K562 treated with DMSO at 1 percent for 48 hours (cell line): Measurements from ENCODE around the gene FADS2. TPM values are rescaled to one million over a fixed set of nuclear protein-coding genes. Genes with fewer than 3 reads are reported as not detected.

Experiments used
- total RNA-seq: library from RNA; unstranded; fragments of 300-600 nt; gene quantifications from 2 replicates; pipeline ENCODE4 v1.2.3, GENCODE V29; 2022; ENCODE audit warnings: low replicate concordance; ENCODE audit errors: extremely low read depth

Gene FADS2
- total RNA-seq = not detected in 2 replicates

GRCh38 chr11:61827571-61828378 lies at the start of gene FADS2:
Gene FADS2, plus strand, starts transcription at chr11:61828300. Its CDS starts 91 bp downstream, at chr11:61828391.

GRCh38 chr11:61792310-61793082 lies 35.6 kb upstream of the FADS2 start, which contains the start of the genes FEN1 and TMEM258:
Gene FEN1, plus strand, starts transcription at chr11:61792911. Its CDS starts 2,451 bp downstream, at chr11:61795362.
Gene TMEM258, minus strand, starts transcription at chr11:61792599. Its CDS starts 41 bp downstream, at chr11:61792558.

GRCh38 chr11:61816736-61817455 lies 11.2 kb upstream of the FADS2 start, which contains the start of gene FADS1:
Gene FADS1, minus strand, starts transcription at chr11:61817003. Its CDS starts 74 bp downstream, at chr11:61816929.

GRCh38 chr11:61891331-61892084 lies 63.4 kb downstream of the FADS2 start, which contains the start of gene FADS3:
Gene FADS3, minus strand, starts transcription at chr11:61891545. Its CDS starts 164 bp downstream, at chr11:61891381.

Other genes with a start within 250 kb of the FADS2 start
- gene SYT7, start 247.2 kb upstream of the FADS2 start, total RNA-seq = not detected in 2 replicates
- not detected in 2 replicates for gene DAGLA, start 147.9 kb upstream of the FADS2 start, total RNA-seq
- gene MYRF, start 75.7 kb upstream of the FADS2 start, total RNA-seq = not detected in 2 replicates
- gene TMEM258, start 35.7 kb upstream of the FADS2 start, total RNA-seq = not detected in 2 replicates
- not detected in 2 replicates for gene FEN1, start 35.4 kb upstream of the FADS2 start, total RNA-seq
- not detected in 2 replicates for gene FADS1, start 11.3 kb upstream of the FADS2 start, total RNA-seq
- gene FADS3, start 63.2 kb downstream of the FADS2 start, total RNA-seq = not detected in 2 replicates
- gene RAB3IL1, start 89.3 kb downstream of the FADS2 start, total RNA-seq = not detected in 2 replicates
- not detected in 2 replicates for gene BEST1, start 122.1 kb downstream of the FADS2 start, total RNA-seq
- gene FTH1, start 139.3 kb downstream of the FADS2 start, total RNA-seq = 6,011 and 10,945 TPM in 2 replicates